Right cardiac atrium (tissue), 5 donors: ENCODE data around the gene BCAS3. TPM values are rescaled to one million over a fixed set of nuclear protein-coding genes. Genes with fewer than 3 reads are reported as not detected.
"Not testable (repeated sequence)": the region's sequence is repeated elsewhere in the genome, so short reads cannot be mapped to it uniquely, and the experiment has no call there.

Experiments used
- ATAC-seq, 2 donors: fragments of 200-7000 bp; cut with Tn5 transposase; one replicate each; pipeline versions ENCODE4 v1.8.0 to v1.9.1; 2020; ENCODE audit warnings: moderate library complexity in 2 of 2, mild to moderate bottlenecking in 1 of 2
- DNase-seq, 3 donors: peaks; one replicate each; pipeline ENCODE4 v3.0.0-alpha.2; 2020
- H3K27ac ChIP-seq: one replicate; pipeline ENCODE4 v1.5.1; 2013; ENCODE audit warnings: mild to moderate bottlenecking, low read length, control low read depth, moderate library complexity
- H3K27me3 ChIP-seq: one replicate; pipeline ENCODE4 v1.6.1; 2013; ENCODE audit not compliant: control insufficient read depth, insufficient read depth
- H3K4me1 ChIP-seq: one replicate; pipeline ENCODE4 v1.6.1; 2013; ENCODE audit warnings: low read length; ENCODE audit not compliant: control insufficient read depth, insufficient read depth
- H3K4me3 ChIP-seq: one replicate; pipeline ENCODE4 v1.5.1; 2013; ENCODE audit warnings: low read length, control low read depth
- H3K9me3 ChIP-seq: one replicate; pipeline ENCODE4 v1.6.1; 2013; ENCODE audit warnings: low read length; ENCODE audit not compliant: control insufficient read depth
- WGBS: extraction: QIAGEN DNeasy Blood & Tissue Kit; methylation state at CpG from one replicate; pipeline ENCODE4 v1.1.7; 2013; 5-methylcytosine and 5-hydroxymethylcytosine counted together
- intact Hi-C, 4 donors: fragments of 100-400 bp; cut with DNase I; formaldehyde crosslinking; loops; one replicate each; pipeline versions ENCODE4 v1.11.0 to v1.14.0; 2022 to 2023
- polyA plus RNA-seq: library from polyadenylated mRNA; stranded (reverse); fragments of 200-250 nt; gene quantifications from one replicate; pipeline ENCODE4 v1.2.3, GENCODE V29; 2013
- total RNA-seq, 4 donors: library from RNA; stranded (reverse); fragmentation: NEBNext Ultra II Directional; extraction: Animal tissue kit (Norgen Biotek cat#: 25700); gene quantifications; one replicate each; pipeline ENCODE4 v1.2.1, GENCODE V29; 2021
- donor health status: healthy with polysubstance abuse.
- donor health status: DM: no; HTN: yes; CAD: no.
- donor health status: DM: no; HTN: no; CAD: no.
- donor health status: DM: no; HTN: yes; CAD: no; lungs with severe emphysema.
- donor health status: DM: yes; HTN: yes; CAD: no.

The BCAS3 gene
- total and polyA plus RNA-seq, 5 donors, result 6.6 to 19.6 (median 19.1) TPM

GRCh38 chr17:61349350-61349749 lies 671.7 kb downstream of the BCAS3 start:
- intact Hi-C loops, result no loop called here

GRCh38 chr17:61351745-61352407 lies 674.2 kb downstream of the BCAS3 start:
- WGBS, result 76% methylated on average over 5 of the region's 5 CpGs
- Histone ChIP-seq H3K4me3 (no peak overlapping the region), H3K9me3 (no peaks in the 10 kb centered on the region), H3K4me1 (peaks cover 6% of the 10 kb centered on the region), H3K27ac (no peak overlapping the region), H3K27me3 (no peaks in the 10 kb centered on the region)
- DNase-seq, result no peak
- ATAC-seq, result no peak
- intact Hi-C loops, result no loop called here

More at GRCh38 chr17:61349350-61349749, 671.7 kb downstream of the BCAS3 start:
- Histone ChIP-seq H3K27ac (no peak overlapping the region), H3K9me3 (no peaks in the 10 kb centered on the region), H3K4me1 (peaks cover 7% of the 10 kb centered on the region), H3K4me3 (no peak overlapping the region), H3K27me3 (no peaks in the 10 kb centered on the region)
- ATAC-seq (no peak), DNase-seq (no peak)
- WGBS, result 89% methylated on average over 3 of the region's 3 CpGs

GRCh38 chr17:61352408-61352770 lies 674.7 kb downstream of the BCAS3 start:
- Histone ChIP-seq H3K27ac (no peak overlapping the region), H3K9me3 (no peaks in the 10 kb centered on the region), H3K4me1 (peaks cover 6% of the 10 kb centered on the region), H3K4me3 (no peak overlapping the region), H3K27me3 (no peaks in the 10 kb centered on the region)
- 24% methylated on average over 7 of the region's 7 CpGs for WGBS
- intact Hi-C loops, result no loop called here
- ATAC-seq (peak; percentile 53 to 57), DNase-seq (no peak)

GRCh38 chr17:61352781-61353491 lies 675.3 kb downstream of the BCAS3 start:
- DNase-seq, result no peak
- 72% methylated on average over 12 of the region's 12 CpGs for WGBS
- H3K27me3 ChIP-seq, result no peaks in the 10 kb centered on the region
- no peak overlapping the region for H3K27ac ChIP-seq
- peaks cover 6% of the 10 kb centered on the region for H3K4me1 ChIP-seq
- H3K9me3 ChIP-seq, result no peaks in the 10 kb centered on the region
- intact Hi-C loops, result no loop called here
- no peak overlapping the region for H3K4me3 ChIP-seq
- ATAC-seq, result peak; percentile 28 to 39

GRCh38 chr17:61353615-61354014 lies 676.0 kb downstream of the BCAS3 start:
- DNase-seq (no peak), ATAC-seq (no peak)
- 97% methylated on average over 12 of the region's 12 CpGs for WGBS
- intact Hi-C loops, result no loop called here
- Histone ChIP-seq H3K9me3 (no peaks in the 10 kb centered on the region), H3K4me1 (peaks cover 6% of the 10 kb centered on the region), H3K4me3 (no peak overlapping the region), H3K27me3 (no peaks in the 10 kb centered on the region), H3K27ac (no peak overlapping the region)

GRCh38 chr17:61354895-61355874 lies 677.5 kb downstream of the BCAS3 start:
- WGBS, result 94% methylated on average over 10 of the region's 10 CpGs
- Histone ChIP-seq H3K4me3 (no peak overlapping the region), H3K4me1 (peaks cover 6% of the 10 kb centered on the region), H3K27me3 (no peaks in the 10 kb centered on the region), H3K9me3 (no peaks in the 10 kb centered on the region), H3K27ac (no peak overlapping the region)
- no peak for ATAC-seq
- intact Hi-C loops, result no loop called here
- no peak for DNase-seq

- H3K4me3 ChIP-seq, ATAC-seq, H3K27me3 ChIP-seq, intact Hi-C loops, DNase-seq, H3K27ac ChIP-seq, H3K9me3 ChIP-seq, H3K4me1 ChIP-seq: not testable (repeated sequence)
- WGBS, result 92% methylated on average over 3 of the region's 3 CpGs
Observed at GRCh38 chr17:61357061-61357460, 679.4 kb downstream of the BCAS3 start.

- H3K4me3 ChIP-seq, H3K27ac ChIP-seq, H3K4me1 ChIP-seq, ATAC-seq, H3K9me3 ChIP-seq, H3K27me3 ChIP-seq, intact Hi-C loops, DNase-seq: not testable (repeated sequence)
- 97% methylated on average over 9 of the region's 9 CpGs for WGBS
Observed at GRCh38 chr17:61359513-61359912, 681.9 kb downstream of the BCAS3 start.

- DNase-seq, result no peak
- WGBS, result 95% methylated on average over 3 of the region's 3 CpGs
- intact Hi-C loops, result no loop called here
Observed at GRCh38 chr17:61360318-61360943, 682.8 kb downstream of the BCAS3 start.

GRCh38 chr17:61361084-61361483 lies 683.4 kb downstream of the BCAS3 start:
- ATAC-seq, result no peak
- intact Hi-C loops, result no loop called here
- H3K27me3 ChIP-seq, result no peaks in the 10 kb centered on the region
- no peak overlapping the region for H3K4me3 ChIP-seq
- H3K9me3 ChIP-seq, result no peaks in the 10 kb centered on the region
- no peak overlapping the region for H3K27ac ChIP-seq
- 86% methylated on average over 2 of the region's 2 CpGs for WGBS
- DNase-seq, result no peak
- no peaks in the 10 kb centered on the region for H3K4me1 ChIP-seq

More at GRCh38 chr17:61360318-61360943, 682.8 kb downstream of the BCAS3 start:
- H3K4me3 ChIP-seq, result no peak overlapping the region
- H3K4me1 ChIP-seq, result no peaks in the 10 kb centered on the region
- H3K27ac ChIP-seq, result no peak overlapping the region
- ATAC-seq, result no peak
- no peaks in the 10 kb centered on the region for H3K9me3 ChIP-seq
- H3K27me3 ChIP-seq, result no peaks in the 10 kb centered on the region
